IPS-11a (cell line): Measurements from ENCODE around the gene HSD11B1.
"Not testable (repeated sequence)": the region's sequence is repeated elsewhere in the genome, so short reads cannot be mapped to it uniquely, and the experiment has no call there.

ENCODE experiments used
- H3K4me3 ChIP-seq: one replicate; pipeline ENCODE4 v1.5.1; 2013; ENCODE audit warnings: low read depth, low read length, control low read depth

HSD11B1 gene

GRCh38 chr1:209689477-209689876, 15.2 kb upstream of the HSD11B1 start:
- no peak overlapping the region for H3K4me3 ChIP-seq

- H3K4me3 ChIP-seq, result no peak overlapping the region
Measured at GRCh38 chr1:209691237-209691636, 13.4 kb upstream of the HSD11B1 start.

- no peak overlapping the region for H3K4me3 ChIP-seq
Measured at GRCh38 chr1:209692296-209692695, 12.3 kb upstream of the HSD11B1 start.

GRCh38 chr1:209692745-209693504, 11.7 kb upstream of the HSD11B1 start:
- H3K4me3 ChIP-seq, result no peak overlapping the region

- no peak overlapping the region for H3K4me3 ChIP-seq
Measured at GRCh38 chr1:209696673-209697072, 8.0 kb upstream of the HSD11B1 start.

- H3K4me3 ChIP-seq, result no peak overlapping the region
Measured at GRCh38 chr1:209697126-209697525, 7.5 kb upstream of the HSD11B1 start.

- H3K4me3 ChIP-seq, result not testable (repeated sequence)
Measured at GRCh38 chr1:209700686-209701085, 4.0 kb upstream of the HSD11B1 start.

- no peak overlapping the region for H3K4me3 ChIP-seq
Measured at GRCh38 chr1:209702832-209703231, 1.8 kb upstream of the HSD11B1 start.

GRCh38 chr1:209703834-209704504, 677 bp upstream of the HSD11B1 start:
- H3K4me3 ChIP-seq, result no peak overlapping the region

- no peak overlapping the region for H3K4me3 ChIP-seq
Measured at GRCh38 chr1:209705033-209705598, 470 bp downstream of the HSD11B1 start.

GRCh38 chr1:209706622-209707021, 2.0 kb downstream of the HSD11B1 start:
- no peak overlapping the region for H3K4me3 ChIP-seq

- no peak overlapping the region for H3K4me3 ChIP-seq
Measured at GRCh38 chr1:209707308-209707707, 2.7 kb downstream of the HSD11B1 start.

GRCh38 chr1:209708297-209708696, 3.7 kb downstream of the HSD11B1 start:
- H3K4me3 ChIP-seq, result no peak overlapping the region

- no peak overlapping the region for H3K4me3 ChIP-seq
Measured at GRCh38 chr1:209710093-209710492, 5.4 kb downstream of the HSD11B1 start.

- H3K4me3 ChIP-seq, result no peak overlapping the region
Measured at GRCh38 chr1:209710847-209711246, 6.2 kb downstream of the HSD11B1 start.

GRCh38 chr1:209714338-209714737, 9.7 kb downstream of the HSD11B1 start:
- H3K4me3 ChIP-seq, result no peak overlapping the region

GRCh38 chr1:209715314-209715713, 10.7 kb downstream of the HSD11B1 start:
- H3K4me3 ChIP-seq, result no peak overlapping the region

GRCh38 chr1:209717818-209718217, 13.2 kb downstream of the HSD11B1 start:
- no peak overlapping the region for H3K4me3 ChIP-seq

GRCh38 chr1:209720326-209720725, 15.7 kb downstream of the HSD11B1 start:
- no peak overlapping the region for H3K4me3 ChIP-seq

GRCh38 chr1:209720826-209721225, 16.2 kb downstream of the HSD11B1 start:
- H3K4me3 ChIP-seq, result no peak overlapping the region

GRCh38 chr1:209721323-209721722, 16.7 kb downstream of the HSD11B1 start:
- no peak overlapping the region for H3K4me3 ChIP-seq

- H3K4me3 ChIP-seq, result no peak overlapping the region
Measured at GRCh38 chr1:209723265-209723664, 18.6 kb downstream of the HSD11B1 start.
